ENCODE data around the gene WNK3.

DNA sequence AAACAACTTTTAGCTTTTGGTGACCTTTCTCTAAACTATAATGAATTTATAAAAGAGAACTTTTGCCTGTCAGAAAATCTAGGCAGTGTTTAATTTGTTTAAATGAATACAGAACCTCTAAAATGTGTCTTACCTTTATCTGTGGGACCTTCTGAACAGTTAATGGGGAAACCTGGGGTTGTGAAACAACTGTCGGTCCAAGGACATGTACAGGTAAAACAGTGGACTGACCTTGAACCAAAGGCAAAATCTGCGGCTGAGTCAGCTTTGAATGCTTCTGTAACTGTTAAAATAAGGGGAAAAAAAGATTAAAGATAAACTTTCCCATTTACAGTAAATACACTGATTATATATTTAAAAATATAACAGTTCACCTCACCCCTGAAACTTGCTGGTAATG, 65.1 kb downstream of the WNK3 start:
- TF ChIP-seq, protein P1, sequence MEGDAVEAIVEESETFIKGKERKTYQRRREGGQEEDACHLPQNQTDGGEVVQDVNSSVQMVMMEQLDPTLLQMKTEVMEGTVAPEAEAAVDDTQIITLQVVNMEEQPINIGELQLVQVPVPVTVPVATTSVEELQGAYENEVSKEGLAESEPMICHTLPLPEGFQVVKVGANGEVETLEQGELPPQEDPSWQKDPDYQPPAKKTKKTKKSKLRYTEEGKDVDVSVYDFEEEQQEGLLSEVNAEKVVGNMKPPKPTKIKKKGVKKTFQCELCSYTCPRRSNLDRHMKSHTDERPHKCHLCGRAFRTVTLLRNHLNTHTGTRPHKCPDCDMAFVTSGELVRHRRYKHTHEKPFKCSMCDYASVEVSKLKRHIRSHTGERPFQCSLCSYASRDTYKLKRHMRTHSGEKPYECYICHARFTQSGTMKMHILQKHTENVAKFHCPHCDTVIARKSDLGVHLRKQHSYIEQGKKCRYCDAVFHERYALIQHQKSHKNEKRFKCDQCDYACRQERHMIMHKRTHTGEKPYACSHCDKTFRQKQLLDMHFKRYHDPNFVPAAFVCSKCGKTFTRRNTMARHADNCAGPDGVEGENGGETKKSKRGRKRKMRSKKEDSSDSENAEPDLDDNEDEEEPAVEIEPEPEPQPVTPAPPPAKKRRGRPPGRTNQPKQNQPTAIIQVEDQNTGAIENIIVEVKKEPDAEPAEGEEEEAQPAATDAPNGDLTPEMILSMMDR (IDR thresholded peaks at IDR 0.05): no peak
- TF ChIP-seq POLR2AphosphoS5 (IDR thresholded peaks at IDR 0.05) (no peak), POLR2A (IDR thresholded peaks at IDR 0.05) (no peak)
